Thyroid gland (tissue), 4 donors: ENCODE data around the gene L2HGDH.

Source experiments
- CTCF ChIP-seq, 6 experiments: fragments of 200-600 bp in 3 of 6; fragments of 450-650 bp in 3 of 6; sonication (generic) in 3 of 6; IDR thresholded peaks; one replicate each; pipeline ENCODE4 v1.5.1; 2016 to 2019; ENCODE audit warnings: antibody characterized with exemption in 6 of 6, mild to moderate bottlenecking in 2 of 6, inconsistent platforms in 1 of 6, moderate library complexity in 1 of 6
- POLR2A ChIP-seq, 2 donors: fragments of 450-650 bp; IDR thresholded peaks; one replicate each; pipeline ENCODE4 v1.6.1; 2017; ENCODE audit warnings: antibody characterized with exemption in 2 of 2, mild to moderate bottlenecking in 2 of 2, moderate library complexity in 1 of 2

GRCh38 chr14:50338587-50338986 lies 26.6 kb upstream of the L2HGDH start:
- TF ChIP-seq CTCF (IDR thresholded peaks at IDR 0.05) (no peak), POLR2A (IDR thresholded peaks at IDR 0.05) (no peak)
